Coronary artery (tissue), 2 donors: ENCODE data around the gene GCNT1.

Experiments used
- DNase-seq: peaks from one replicate; pipeline ENCODE4 v3.0.0-alpha.2; 2017; ENCODE audit warnings: low spot score
- H3K27ac ChIP-seq, 2 donors: fragments of 200-600 bp; sonication (generic); one replicate each; pipeline ENCODE4 v1.5.1; 2016 to 2019
- H3K4me3 ChIP-seq: fragments of 200-600 bp; sonication (generic); 2 replicates; pipeline ENCODE4 v1.5.1; 2016; ENCODE audit warnings: mild to moderate bottlenecking, moderate library complexity
- TF ChIP-seq, protein P1 (sequence below): fragments of 200-600 bp; sonication (generic); IDR thresholded peaks from one replicate; pipeline ENCODE4 v1.5.1; 2019; ENCODE audit warnings: antibody characterized with exemption

GCNT1 gene

DNA sequence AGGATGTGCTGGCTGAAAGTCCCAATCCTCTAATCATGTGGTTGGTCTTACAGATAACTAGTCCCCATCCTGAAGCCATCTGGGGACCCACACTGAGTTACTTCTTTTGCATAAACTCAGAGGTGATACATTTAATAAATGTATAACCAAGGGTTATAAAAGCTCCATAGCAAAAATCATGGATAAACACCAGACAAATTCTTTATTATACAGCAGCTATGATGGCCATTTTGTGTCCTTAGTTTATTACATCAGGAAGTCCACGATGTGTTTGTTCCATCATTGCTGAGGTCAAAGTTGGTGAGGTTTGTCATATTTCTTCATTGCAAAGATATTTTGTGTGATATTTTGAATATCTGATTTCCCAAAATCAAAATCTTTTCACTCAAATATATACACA is 80.2 kb downstream of the GCNT1 start:
- TF ChIP-seq, protein P1, sequence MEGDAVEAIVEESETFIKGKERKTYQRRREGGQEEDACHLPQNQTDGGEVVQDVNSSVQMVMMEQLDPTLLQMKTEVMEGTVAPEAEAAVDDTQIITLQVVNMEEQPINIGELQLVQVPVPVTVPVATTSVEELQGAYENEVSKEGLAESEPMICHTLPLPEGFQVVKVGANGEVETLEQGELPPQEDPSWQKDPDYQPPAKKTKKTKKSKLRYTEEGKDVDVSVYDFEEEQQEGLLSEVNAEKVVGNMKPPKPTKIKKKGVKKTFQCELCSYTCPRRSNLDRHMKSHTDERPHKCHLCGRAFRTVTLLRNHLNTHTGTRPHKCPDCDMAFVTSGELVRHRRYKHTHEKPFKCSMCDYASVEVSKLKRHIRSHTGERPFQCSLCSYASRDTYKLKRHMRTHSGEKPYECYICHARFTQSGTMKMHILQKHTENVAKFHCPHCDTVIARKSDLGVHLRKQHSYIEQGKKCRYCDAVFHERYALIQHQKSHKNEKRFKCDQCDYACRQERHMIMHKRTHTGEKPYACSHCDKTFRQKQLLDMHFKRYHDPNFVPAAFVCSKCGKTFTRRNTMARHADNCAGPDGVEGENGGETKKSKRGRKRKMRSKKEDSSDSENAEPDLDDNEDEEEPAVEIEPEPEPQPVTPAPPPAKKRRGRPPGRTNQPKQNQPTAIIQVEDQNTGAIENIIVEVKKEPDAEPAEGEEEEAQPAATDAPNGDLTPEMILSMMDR: no peak
- no peak overlapping the region for H3K4me3 ChIP-seq
- DNase-seq: no peak
- no peak overlapping the region for H3K27ac ChIP-seq

DNA sequence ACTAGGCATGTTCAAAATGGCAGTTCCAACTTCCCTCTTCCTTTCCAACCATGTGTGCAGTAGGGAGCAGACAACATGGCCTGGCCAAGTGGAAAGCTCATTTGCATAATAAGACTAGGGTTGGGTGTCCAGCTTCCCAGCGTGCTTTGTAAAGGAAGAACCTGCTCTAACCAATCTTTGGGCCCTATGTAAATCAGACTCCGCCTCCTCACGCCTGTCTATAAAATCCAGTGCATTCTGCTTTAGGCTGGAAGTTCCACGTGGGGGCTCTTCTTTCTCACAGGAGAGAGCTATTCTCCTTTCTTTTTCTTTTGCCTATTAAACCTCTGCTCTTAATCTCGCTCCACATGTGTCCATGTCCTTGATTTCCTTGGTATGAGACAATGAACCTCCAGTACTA is 83.4 kb downstream of the GCNT1 start:
- TF ChIP-seq, protein P1: no peak
- Histone ChIP-seq H3K27ac (no peak overlapping the region), H3K4me3 (no peak overlapping the region)
- DNase-seq: no peak

DNA sequence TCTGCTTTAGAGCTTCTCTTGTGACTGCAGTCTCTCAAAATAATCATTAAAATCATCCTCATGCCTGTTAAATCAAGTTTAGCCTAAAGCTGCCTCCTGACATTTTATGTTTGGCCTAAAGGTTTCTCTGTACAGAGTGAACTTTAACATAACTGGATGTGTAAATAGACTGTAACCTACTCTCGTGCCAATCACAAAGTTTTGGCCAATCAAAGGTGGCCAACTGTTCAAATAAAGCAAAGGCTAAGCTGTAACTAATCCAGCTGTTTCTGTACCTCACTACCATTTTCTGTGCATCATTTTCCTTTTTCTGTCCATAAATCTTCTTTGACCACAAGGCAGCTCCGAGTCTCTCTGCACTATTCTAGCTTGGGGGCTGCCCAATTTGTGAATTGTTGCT is 86.2 kb downstream of the GCNT1 start:
- DNase-seq: no peak
- H3K4me3 ChIP-seq: no peak overlapping the region
- H3K27ac ChIP-seq: no peak overlapping the region
- TF ChIP-seq, protein P1: no peak

DNA sequence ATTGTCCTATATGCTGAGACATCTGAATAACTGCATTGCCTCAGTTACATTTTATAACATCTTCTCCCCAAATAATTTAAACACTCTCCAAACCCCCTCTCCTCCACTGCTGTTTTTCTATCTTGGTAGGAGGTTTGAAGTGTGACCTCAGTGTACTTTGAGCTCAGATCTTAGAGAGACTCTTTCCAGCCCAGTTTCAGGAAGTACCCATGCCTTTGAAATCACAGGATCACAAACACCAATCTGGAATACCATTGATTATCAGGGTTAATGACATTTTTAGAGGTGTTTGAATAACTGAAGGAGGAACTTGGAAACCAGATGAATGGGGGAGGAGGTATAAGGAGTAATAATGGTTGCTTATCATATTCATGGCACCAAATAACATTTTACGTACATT is 93.2 kb downstream of the GCNT1 start:
- Histone ChIP-seq H3K4me3 (no peak overlapping the region), H3K27ac (no peak overlapping the region)
- TF ChIP-seq, protein P1: no peak
- DNase-seq: no peak

DNA sequence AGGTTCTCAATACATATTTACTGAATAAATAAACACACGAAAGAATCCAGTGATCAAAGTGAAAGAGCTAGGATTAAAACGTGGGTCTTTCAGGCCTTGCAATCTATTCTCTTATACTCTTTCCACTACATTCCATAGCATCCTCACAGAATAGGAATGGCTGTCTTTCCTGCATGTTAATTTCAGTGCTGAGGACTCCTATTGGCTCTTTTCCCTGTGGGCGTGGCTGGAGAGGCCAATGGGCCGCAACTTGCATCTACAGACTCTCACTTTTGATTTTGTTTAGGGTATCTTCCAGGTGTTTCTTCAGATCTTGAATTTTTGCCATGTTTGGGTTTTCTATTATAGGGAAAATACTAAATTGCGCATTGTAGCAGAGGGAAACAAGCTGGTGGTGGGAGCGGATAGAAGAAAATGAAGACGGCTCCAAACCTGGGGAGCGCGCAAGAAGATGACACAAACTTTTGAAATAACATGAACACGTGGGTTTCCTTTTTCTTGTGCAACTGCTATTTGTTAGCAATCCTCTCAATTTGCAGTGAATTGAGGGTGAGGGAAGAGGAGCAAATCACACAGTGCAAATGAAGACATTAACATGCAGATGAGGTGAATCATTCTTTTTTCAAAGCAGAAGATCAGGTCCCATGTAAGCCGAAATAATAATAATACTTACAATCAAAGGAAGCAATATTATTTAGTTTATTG is 93.9 kb downstream of the GCNT1 start:
- TF ChIP-seq, protein P1: no peak
- DNase-seq: no peak
- H3K27ac ChIP-seq: no peak overlapping the region
- H3K4me3 ChIP-seq: no peak overlapping the region

DNA sequence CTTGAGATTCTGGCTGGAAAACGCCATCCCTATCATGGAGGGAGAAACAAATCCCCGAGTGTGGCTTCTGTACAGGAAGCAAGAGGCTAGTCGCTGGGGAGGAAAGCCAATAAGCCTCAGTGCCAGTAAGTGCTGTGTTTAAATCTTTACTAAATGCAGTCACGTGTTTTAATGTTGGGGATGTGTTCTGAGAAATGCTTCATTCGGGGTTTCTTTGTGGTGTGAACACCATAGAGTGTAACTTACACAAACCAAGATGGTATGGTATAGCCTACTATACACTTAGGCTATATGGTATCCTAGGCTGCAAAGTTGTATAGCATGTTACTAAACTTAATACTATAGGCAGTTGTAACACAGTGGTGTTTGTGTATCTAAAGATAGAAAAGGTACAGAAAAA is 94.7 kb downstream of the GCNT1 start:
- DNase-seq: no peak
- TF ChIP-seq, protein P1: no peak
- Histone ChIP-seq H3K27ac (no peak overlapping the region), H3K4me3 (no peak overlapping the region)
